PC-9 (cell line): Measurements from ENCODE around the gene PMPCA. TPM values are rescaled to one million over a fixed set of nuclear protein-coding genes. Genes with fewer than 3 reads are reported as not detected.

Experiments used
- BruUV-seq: library from RNA; stranded (reverse); fragments of 400-500 nt; replicated peaks from 2 replicates; lab custom pipeline; 2021; lab: Mats Ljungman, UMichigan
- CTCF ChIA-PET: fragments of 300-600 bp; sonication (Branson Sonifier 250); formaldehyde crosslinking; loops from one replicate; lab custom pipeline; 2022; ENCODE audit warnings: antibody characterized with exemption; lab: Charles Lee
- POLR2A ChIA-PET: fragments of 300-600 bp; sonication (Branson Sonifier 250); formaldehyde crosslinking; loops from one replicate; lab custom pipeline; 2022; ENCODE audit warnings: antibody characterized with exemption; ENCODE audit not compliant: unreplicated experiment; lab: Charles Lee
- DNase-seq, 2 experiments: peaks; one replicate each; pipeline versions ENCODE4 v3.0.0 to v3.0.0-alpha.2; 2015 to 2022; ENCODE audit warnings: mixed read lengths in 1 of 2
- H2AFZ ChIP-seq: fragments of 200-600 bp; sonication (generic); 2 replicates; pipeline ENCODE4 v1.8.1; 2017; ENCODE audit warnings: antibody characterized with exemption
- H3F3A ChIP-seq: fragments of 200-600 bp; sonication (generic); 2 replicates; pipeline ENCODE4 v1.8.1; 2017; ENCODE audit warnings: antibody characterized with exemption, mild to moderate bottlenecking, low read depth; ENCODE audit not compliant: insufficient read depth
- H3K27ac ChIP-seq: fragments of 200-600 bp; sonication (generic); 2 replicates; pipeline ENCODE4 v1.6.1; 2016; ENCODE audit warnings: mixed run types
- H3K27me3 ChIP-seq: fragments of 200-600 bp; sonication (generic); 2 replicates; pipeline ENCODE4 v1.6.1; 2016; ENCODE audit warnings: low read depth, mixed run types; ENCODE audit not compliant: insufficient read depth
- H3K36me3 ChIP-seq: fragments of 200-600 bp; sonication (generic); 2 replicates; pipeline ENCODE4 v1.6.1; 2016; ENCODE audit warnings: low read depth, mixed run types
- H3K4me1 ChIP-seq: fragments of 200-600 bp; sonication (generic); replicated peaks from 2 replicates; pipeline ENCODE4 v1.6.1; 2016; ENCODE audit warnings: mixed run types; ENCODE audit not compliant: insufficient read depth
- H3K4me2 ChIP-seq: fragments of 200-600 bp; sonication (generic); 2 replicates; pipeline ENCODE4 v1.6.1; 2017; ENCODE audit warnings: mixed run types
- H3K4me3 ChIP-seq: fragments of 200-600 bp; sonication (generic); 2 replicates; pipeline ENCODE4 v1.6.1; 2016; ENCODE audit warnings: mixed run types
- H3K79me2 ChIP-seq: fragments of 200-600 bp; sonication (generic); 2 replicates; pipeline ENCODE4 v1.6.1; 2017; ENCODE audit warnings: low read depth, mixed run types
- H3K9me2 ChIP-seq: fragments of 200-600 bp; sonication (generic); 2 replicates; pipeline ENCODE4 v1.8.1; 2017; ENCODE audit warnings: mild to moderate bottlenecking; ENCODE audit not compliant: insufficient read depth
- H3K9me3 ChIP-seq: fragments of 200-600 bp; sonication (generic); 2 replicates; pipeline ENCODE4 v1.8.1; 2016; ENCODE audit warnings: low read depth; ENCODE audit not compliant: insufficient read depth
- H4K20me1 ChIP-seq: fragments of 200-600 bp; sonication (generic); 2 replicates; pipeline ENCODE4 v1.8.1; 2017; ENCODE audit not compliant: insufficient read depth
- CTCF ChIP-seq: fragments of 200-600 bp; sonication (generic); conservative IDR thresholded peaks from 2 replicates; pipeline ENCODE4 v1.6.1; 2017; ENCODE audit warnings: mixed run types, antibody characterized with exemption, mild to moderate bottlenecking, moderate library complexity
- EZH2 ChIP-seq: fragments of 200-600 bp; sonication (generic); IDR thresholded peaks from 2 replicates; pipeline ENCODE4 v1.8.0; 2017; ENCODE audit warnings: antibody characterized with exemption, low read depth
- intact Hi-C: fragments of 100-400 bp; cut with micrococcal nuclease; formaldehyde crosslinking; loops from one replicate; pipeline ENCODE4 v1.10.0; 2022; ENCODE audit not compliant: unreplicated experiment
- total RNA-seq: library from RNA; stranded (reverse); gene quantifications from 2 replicates; pipeline ENCODE4 v1.2.3, GENCODE V29; 2021

The PMPCA gene
- total RNA-seq, 1 experiment from 2014 or later = 78.1 TPM

DNA sequence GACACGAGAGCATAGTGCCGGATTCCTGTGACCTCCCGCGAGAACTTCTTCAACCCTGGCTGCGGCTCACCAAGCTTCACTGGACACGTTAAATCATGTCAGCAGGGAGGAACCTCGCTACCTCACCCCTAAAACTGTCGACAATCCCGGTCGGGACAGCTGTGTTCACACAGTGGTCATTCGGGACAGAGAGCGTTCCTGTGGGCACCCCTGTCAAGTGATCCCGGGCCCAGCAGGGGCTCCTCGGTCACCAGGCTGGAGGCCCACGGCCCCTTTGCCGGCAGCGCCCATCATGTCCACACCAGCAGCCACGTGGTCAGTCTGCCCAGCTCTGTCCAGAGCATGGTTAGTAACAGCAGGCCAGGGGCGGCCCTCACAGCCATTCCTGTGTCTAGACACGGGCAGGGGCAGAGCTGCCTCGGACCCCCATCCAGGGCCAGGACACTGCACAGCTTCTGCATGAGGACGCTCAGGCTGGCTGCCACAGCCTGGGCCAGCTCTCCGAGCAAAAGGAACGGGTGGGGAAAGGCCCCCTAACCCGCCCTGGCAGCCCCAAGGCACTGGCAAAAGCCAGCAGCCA is 25.7 kb downstream of the PMPCA start:
- Histone ChIP-seq H3K4me1 (peaks cover 10% of the 10 kb centered on the region), H3K4me3 (no peak overlapping the region), H3K4me2 (no peak overlapping the region), H4K20me1 (peaks cover 35% of the 10 kb centered on the region), H3K27ac (no peak overlapping the region), H2AFZ (no peak overlapping the region), H3K9me2 (no peaks in the 10 kb centered on the region), H3K79me2 (peaks cover 20% of the 10 kb centered on the region; the same call in 1 of the 2 replicates), H3K27me3 (no peaks in the 10 kb centered on the region), H3K36me3 (no peaks in the 10 kb centered on the region), H3F3A (peaks cover 14% of the 10 kb centered on the region), H3K9me3 (no peaks in the 10 kb centered on the region)
- POLR2A ChIA-PET = no interaction called here
- no peak for DNase-seq
- intact Hi-C loops = no loop called here
- CTCF ChIA-PET = no interaction called here
- BruUV-seq = no TSS peak
- TF ChIP-seq CTCF (no peak), EZH2 (no peak)

DNA sequence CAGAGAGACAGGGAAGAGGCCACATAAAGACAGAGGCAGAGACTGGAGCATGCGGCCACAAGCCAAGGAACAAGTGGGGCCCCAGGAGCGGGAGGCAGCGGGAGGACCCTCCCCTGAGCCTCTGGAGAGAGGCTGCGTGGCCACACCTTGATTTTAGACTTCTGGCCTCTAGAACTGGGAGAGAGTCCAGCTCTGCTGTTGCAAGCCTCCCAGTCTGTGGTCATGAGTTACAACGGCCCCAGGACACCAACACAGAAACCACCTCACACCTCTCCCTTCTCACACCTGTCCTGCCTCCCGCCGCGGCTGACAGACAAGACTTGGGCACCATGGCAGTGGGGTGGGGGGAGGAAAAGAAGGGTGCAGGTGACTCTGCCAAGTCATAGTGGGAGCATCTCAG is 27.0 kb downstream of the PMPCA start:
- H3K79me2 ChIP-seq = peaks cover 20% of the 10 kb centered on the region; the same call in 1 of the 2 replicates
- no TSS peak for BruUV-seq
- DNase-seq = peak in 1 of 2 experiments; percentile 20
- no peaks in the 10 kb centered on the region for H3K9me2 ChIP-seq
- H3K4me2 ChIP-seq = peak overlapping the region; percentile 95
- no peak overlapping the region for H3K27ac ChIP-seq
- no peaks in the 10 kb centered on the region for H3K36me3 ChIP-seq
- peaks cover 35% of the 10 kb centered on the region for H4K20me1 ChIP-seq
- H3K27me3 ChIP-seq = no peaks in the 10 kb centered on the region
- H2AFZ ChIP-seq = no peak overlapping the region
- intact Hi-C loops = no loop called here
- no peaks in the 10 kb centered on the region for H3K9me3 ChIP-seq
- peaks cover 10% of the 10 kb centered on the region for H3K4me1 ChIP-seq
- peaks cover 25% of the 10 kb centered on the region for H3F3A ChIP-seq
- TF ChIP-seq EZH2 = no peak
- ChIA-PET CTCF (interaction anchor here (0.9 kb wide), 1 partner anchor 91 kb away, joined by 3 read pairs; no protein-coding TSS in a partner anchor), POLR2A (interaction anchor here (0.7 kb wide), 1 partner anchor 63 kb away, joined by 4 read pairs; no protein-coding TSS in a partner anchor)
- H3K4me3 ChIP-seq = peak overlapping the region; percentile 14; the same call in 1 of the 2 replicates

DNA sequence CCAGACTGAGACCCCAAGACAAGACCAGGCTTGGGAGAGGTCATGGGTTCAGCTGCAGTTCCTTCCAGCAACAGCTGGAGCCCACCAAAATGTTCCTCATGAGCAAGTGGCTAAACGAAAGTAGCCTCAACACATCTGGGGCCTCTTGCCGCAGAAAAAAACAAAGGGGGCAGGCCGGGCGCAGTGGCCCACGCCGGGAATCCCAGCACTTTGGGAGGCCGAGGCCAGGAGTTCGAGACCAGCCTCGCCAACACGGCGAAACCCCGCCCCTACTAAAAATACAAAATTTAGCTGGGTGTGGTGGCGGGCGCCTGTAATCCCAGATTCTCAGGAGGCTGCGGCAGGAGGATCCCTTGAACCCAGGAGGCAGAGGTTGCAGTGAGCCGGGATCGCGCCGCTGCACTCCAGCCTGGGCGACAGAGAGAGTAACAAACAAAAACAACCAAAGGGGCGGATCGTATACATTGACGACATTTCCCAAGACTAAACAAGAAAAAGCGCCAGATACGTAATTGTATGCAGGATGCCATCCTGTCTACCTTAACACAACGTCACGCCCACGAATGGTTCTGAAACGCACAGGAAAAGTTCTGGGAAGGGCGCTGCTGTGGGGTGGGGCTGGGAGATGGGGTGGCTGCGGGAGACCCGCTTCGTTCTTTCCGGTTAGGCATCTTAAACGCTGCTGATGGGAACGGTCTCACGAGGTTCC is 27.5 kb downstream of the PMPCA start:
- CTCF ChIA-PET = interaction anchor here (0.5 kb wide), 1 partner anchor 27 kb away, joined by 3 read pairs; no protein-coding TSS in a partner anchor

More for the DNA sequence above, 27.5 kb downstream of the PMPCA start:
- Histone ChIP-seq H3K36me3 (no peaks in the 10 kb centered on the region), H2AFZ (no peak overlapping the region), H3K79me2 (peaks cover 20% of the 10 kb centered on the region; the same call in 1 of the 2 replicates), H3K4me2 (peak overlapping the region; percentile 95), H3K9me2 (no peaks in the 10 kb centered on the region), H3K4me1 (peaks cover 10% of the 10 kb centered on the region), H3K4me3 (peak overlapping the region; percentile 80; the same call in 1 of the 2 replicates), H3K9me3 (no peaks in the 10 kb centered on the region), H3K27ac (no peak overlapping the region), H3K27me3 (no peaks in the 10 kb centered on the region), H3F3A (peaks cover 30% of the 10 kb centered on the region), H4K20me1 (peaks cover 35% of the 10 kb centered on the region)
- POLR2A ChIA-PET = interaction anchor here (0.7 kb wide), 1 partner anchor 64 kb away, joined by 4 read pairs; no protein-coding TSS in a partner anchor
- intact Hi-C loops = no loop called here
- TSS peak; percentile 20 for BruUV-seq
- no peak for DNase-seq
- no peak for TF ChIP-seq EZH2
- TF ChIP-seq CTCF = no peak
